ENCODE measurements around the gene C18orf63. TPM values are rescaled to one million over a fixed set of nuclear protein-coding genes. Genes with fewer than 3 reads are reported as not detected.

The C18orf63 gene
- total RNA-seq, 1 experiment from 2014 or later: not detected

DNA sequence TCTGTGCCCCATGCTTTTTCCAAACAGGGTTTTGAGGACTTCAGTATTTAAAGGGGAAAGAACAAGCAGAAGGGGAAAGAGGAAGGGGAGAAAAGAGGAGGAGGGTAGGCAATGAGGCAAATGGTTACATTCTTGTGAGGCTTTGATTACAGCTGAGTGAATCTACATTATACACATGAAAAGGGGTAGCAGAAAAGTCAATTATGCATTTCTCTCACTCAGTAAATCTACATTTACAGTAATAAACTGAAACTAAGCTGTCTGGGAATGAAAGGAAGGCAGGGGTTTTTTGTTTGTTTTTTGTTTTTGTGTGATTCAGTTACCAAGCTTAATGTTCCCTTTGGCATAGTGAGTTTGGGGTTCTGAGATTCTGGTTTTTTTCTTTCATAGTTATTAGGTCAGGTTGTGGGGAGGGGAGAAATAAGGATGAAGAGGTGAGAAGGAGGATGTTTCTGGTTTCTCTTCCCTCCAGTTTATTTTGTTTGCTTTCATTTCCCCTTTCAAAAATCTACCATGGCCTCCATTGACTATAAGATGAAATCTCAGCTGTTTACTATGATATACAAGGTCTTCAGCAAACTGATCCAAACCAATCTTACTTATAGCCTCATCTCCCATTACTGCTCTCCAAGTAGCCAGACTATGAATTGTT, 18.7 kb downstream of the C18orf63 start (continued):
- no peak for TF ChIP-seq ZNF317 (CRISPR knock-in tag; IDR thresholded peaks at IDR 0.05; ENCODE audit: borderline replicate concordance, low read depth)
- TF ChIP-seq, protein P1, sequence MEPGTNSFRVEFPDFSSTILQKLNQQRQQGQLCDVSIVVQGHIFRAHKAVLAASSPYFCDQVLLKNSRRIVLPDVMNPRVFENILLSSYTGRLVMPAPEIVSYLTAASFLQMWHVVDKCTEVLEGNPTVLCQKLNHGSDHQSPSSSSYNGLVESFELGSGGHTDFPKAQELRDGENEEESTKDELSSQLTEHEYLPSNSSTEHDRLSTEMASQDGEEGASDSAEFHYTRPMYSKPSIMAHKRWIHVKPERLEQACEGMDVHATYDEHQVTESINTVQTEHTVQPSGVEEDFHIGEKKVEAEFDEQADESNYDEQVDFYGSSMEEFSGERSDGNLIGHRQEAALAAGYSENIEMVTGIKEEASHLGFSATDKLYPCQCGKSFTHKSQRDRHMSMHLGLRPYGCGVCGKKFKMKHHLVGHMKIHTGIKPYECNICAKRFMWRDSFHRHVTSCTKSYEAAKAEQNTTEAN (CRISPR knock-in tag; IDR thresholded peaks at IDR 0.05): no peak
- TF ChIP-seq, protein P2, sequence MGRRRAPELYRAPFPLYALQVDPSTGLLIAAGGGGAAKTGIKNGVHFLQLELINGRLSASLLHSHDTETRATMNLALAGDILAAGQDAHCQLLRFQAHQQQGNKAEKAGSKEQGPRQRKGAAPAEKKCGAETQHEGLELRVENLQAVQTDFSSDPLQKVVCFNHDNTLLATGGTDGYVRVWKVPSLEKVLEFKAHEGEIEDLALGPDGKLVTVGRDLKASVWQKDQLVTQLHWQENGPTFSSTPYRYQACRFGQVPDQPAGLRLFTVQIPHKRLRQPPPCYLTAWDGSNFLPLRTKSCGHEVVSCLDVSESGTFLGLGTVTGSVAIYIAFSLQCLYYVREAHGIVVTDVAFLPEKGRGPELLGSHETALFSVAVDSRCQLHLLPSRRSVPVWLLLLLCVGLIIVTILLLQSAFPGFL (CRISPR knock-in tag; IDR thresholded peaks at IDR 0.05; ENCODE audit: borderline replicate concordance): no peak

DNA sequence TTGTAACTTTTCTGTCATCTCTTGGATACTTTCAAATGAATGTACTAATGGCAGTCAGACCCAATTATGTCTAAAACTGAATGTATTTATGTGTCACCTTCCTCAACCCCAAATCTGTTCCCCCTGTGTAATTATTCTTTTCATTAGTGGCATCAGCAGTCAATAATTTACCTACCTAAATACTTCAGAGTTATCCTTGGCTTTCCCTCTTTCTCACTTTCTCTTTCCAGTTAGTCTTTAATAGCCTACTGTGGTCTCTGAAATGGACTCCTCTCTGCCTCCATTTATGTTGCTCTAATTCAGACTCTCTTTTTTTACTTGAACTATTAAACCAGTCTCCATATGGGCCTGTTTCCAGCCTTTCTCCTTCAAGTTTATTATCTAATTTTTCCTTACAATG, 21.0 kb downstream of the C18orf63 start:
- peaks cover 12% of the 10 kb centered on the region for H3K9me3 Mint-ChIP-seq
- no peak overlapping the region for H3K27ac Mint-ChIP-seq
- H3K4me1 Mint-ChIP-seq: peaks cover 20% of the 10 kb centered on the region
- no peaks in the 10 kb centered on the region for H3K27me3 Mint-ChIP-seq (ENCODE audit: low read depth)
- TF ChIP-seq, protein P2 (CRISPR knock-in tag; IDR thresholded peaks at IDR 0.05; ENCODE audit: borderline replicate concordance): no peak
- CTCF ChIA-PET: no interaction called here
- no peak overlapping the region for H3K4me3 Mint-ChIP-seq
- no peak for ATAC-seq
- POLR2A ChIA-PET: no interaction called here
- no peak for DNase-seq (ENCODE audit: low spot score)
- no peaks in the 10 kb centered on the region; the same call in 1 of the 2 replicates for H3K36me3 Mint-ChIP-seq

DNA sequence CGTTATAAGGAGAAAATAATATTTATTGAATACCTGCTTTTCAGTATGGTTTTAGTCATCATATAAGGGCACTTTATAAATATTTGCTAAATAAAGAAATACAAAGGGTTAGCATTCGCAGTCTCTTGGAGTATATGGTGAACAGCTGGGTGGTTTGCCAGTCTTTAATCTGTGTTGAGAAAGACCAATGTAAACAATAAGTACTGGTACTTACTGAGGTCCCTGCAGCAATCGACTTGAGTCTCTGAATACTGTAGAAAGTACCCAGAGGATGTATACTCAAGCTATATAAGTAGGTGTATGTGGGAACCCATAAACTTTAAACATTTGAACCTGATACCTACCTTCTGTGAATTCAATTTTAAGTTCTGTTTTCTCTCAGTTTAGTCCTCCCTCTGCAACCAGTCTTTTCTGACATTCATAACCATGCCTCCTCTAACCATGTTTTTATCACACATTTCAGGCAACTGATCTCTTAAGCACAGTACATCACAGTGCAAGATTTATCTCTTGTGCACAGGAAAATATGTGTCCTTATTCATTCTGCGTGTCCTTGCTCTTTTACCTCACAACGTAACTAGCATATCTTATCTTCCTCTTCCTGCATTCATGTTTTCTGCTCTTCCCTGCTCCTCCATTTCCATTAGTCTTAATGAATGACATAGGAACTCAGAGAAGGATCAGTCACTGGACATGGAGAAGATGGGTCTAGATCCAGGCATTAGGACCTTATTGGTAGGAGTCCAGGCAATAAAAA, 21.7 kb downstream of the C18orf63 start:
- Mint-ChIP-seq H3K27me3 (ENCODE audit: low read depth) (no peaks in the 10 kb centered on the region), H3K27ac (no peak overlapping the region), H3K36me3 (no peaks in the 10 kb centered on the region; the same call in 1 of the 2 replicates), H3K4me1 (peaks cover 20% of the 10 kb centered on the region), H3K4me3 (no peak overlapping the region), H3K9me3 (peaks cover 12% of the 10 kb centered on the region)
- ChIA-PET POLR2A (no interaction called here), CTCF (interaction anchor here (1.1 to 2.2 kb wide), 3 partner anchors 27 to 215 kb away, joined by 3 to 6 read pairs (median 6); no protein-coding TSS in a partner anchor)
- DNase-seq (ENCODE audit: low spot score) (no peak), ATAC-seq (no peak)
- TF ChIP-seq ZNF396 (CRISPR knock-in tag; IDR thresholded peaks at IDR 0.05; ENCODE audit: borderline replicate concordance) (no peak), RORB (CRISPR knock-in tag; IDR thresholded peaks at IDR 0.05) (no peak), JAZF1 (CRISPR knock-in tag; IDR thresholded peaks at IDR 0.05) (no peak), CREM (CRISPR knock-in tag; IDR thresholded peaks at IDR 0.05) (no peak), GABPB1 (CRISPR knock-in tag; IDR thresholded peaks at IDR 0.05) (no peak), ELF4 (CRISPR knock-in tag; IDR thresholded peaks at IDR 0.05; ENCODE audit: low read depth) (no peak), TCF7 (CRISPR knock-in tag; IDR thresholded peaks at IDR 0.05; ENCODE audit: low read depth) (no peak), ZNF416 (CRISPR knock-in tag; IDR thresholded peaks at IDR 0.05) (no peak), TP53 (CRISPR knock-in tag; IDR thresholded peaks at IDR 0.05) (no peak), GTF2I (CRISPR knock-in tag; conservative IDR thresholded peaks at IDR 0.05) (no peak), MXD4 (CRISPR knock-in tag; IDR thresholded peaks at IDR 0.05; ENCODE audit: borderline replicate concordance) (no peak), CREB1 (CRISPR knock-in tag; IDR thresholded peaks at IDR 0.05) (no peak), ETV6 (CRISPR knock-in tag; IDR thresholded peaks at IDR 0.05) (no peak), NFATC4 (CRISPR knock-in tag; IDR thresholded peaks at IDR 0.05) (no peak), JUN (CRISPR knock-in tag; IDR thresholded peaks at IDR 0.05) (no peak)
- TF ChIP-seq, protein P3, sequence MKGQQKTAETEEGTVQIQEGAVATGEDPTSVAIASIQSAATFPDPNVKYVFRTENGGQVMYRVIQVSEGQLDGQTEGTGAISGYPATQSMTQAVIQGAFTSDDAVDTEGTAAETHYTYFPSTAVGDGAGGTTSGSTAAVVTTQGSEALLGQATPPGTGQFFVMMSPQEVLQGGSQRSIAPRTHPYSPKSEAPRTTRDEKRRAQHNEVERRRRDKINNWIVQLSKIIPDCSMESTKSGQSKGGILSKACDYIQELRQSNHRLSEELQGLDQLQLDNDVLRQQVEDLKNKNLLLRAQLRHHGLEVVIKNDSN (CRISPR knock-in tag; IDR thresholded peaks at IDR 0.05): no peak
- TF ChIP-seq, protein P4, sequence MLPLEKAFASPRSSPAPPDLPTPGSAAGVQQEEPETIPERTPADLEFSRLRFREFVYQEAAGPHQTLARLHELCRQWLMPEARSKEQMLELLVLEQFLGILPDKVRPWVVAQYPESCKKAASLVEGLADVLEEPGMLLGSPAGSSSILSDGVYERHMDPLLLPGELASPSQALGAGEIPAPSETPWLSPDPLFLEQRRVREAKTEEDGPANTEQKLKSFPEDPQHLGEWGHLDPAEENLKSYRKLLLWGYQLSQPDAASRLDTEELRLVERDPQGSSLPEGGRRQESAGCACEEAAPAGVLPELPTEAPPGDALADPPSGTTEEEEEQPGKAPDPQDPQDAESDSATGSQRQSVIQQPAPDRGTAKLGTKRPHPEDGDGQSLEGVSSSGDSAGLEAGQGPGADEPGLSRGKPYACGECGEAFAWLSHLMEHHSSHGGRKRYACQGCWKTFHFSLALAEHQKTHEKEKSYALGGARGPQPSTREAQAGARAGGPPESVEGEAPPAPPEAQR (CRISPR knock-in tag; IDR thresholded peaks at IDR 0.05): no peak
- TF ChIP-seq, protein P5, sequence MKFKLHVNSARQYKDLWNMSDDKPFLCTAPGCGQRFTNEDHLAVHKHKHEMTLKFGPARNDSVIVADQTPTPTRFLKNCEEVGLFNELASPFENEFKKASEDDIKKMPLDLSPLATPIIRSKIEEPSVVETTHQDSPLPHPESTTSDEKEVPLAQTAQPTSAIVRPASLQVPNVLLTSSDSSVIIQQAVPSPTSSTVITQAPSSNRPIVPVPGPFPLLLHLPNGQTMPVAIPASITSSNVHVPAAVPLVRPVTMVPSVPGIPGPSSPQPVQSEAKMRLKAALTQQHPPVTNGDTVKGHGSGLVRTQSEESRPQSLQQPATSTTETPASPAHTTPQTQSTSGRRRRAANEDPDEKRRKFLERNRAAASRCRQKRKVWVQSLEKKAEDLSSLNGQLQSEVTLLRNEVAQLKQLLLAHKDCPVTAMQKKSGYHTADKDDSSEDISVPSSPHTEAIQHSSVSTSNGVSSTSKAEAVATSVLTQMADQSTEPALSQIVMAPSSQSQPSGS (CRISPR knock-in tag; IDR thresholded peaks at IDR 0.05; ENCODE audit: borderline replicate concordance, low read depth): no peak
- TF ChIP-seq, protein P6, sequence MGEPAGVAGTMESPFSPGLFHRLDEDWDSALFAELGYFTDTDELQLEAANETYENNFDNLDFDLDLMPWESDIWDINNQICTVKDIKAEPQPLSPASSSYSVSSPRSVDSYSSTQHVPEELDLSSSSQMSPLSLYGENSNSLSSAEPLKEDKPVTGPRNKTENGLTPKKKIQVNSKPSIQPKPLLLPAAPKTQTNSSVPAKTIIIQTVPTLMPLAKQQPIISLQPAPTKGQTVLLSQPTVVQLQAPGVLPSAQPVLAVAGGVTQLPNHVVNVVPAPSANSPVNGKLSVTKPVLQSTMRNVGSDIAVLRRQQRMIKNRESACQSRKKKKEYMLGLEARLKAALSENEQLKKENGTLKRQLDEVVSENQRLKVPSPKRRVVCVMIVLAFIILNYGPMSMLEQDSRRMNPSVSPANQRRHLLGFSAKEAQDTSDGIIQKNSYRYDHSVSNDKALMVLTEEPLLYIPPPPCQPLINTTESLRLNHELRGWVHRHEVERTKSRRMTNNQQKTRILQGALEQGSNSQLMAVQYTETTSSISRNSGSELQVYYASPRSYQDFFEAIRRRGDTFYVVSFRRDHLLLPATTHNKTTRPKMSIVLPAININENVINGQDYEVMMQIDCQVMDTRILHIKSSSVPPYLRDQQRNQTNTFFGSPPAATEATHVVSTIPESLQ (CRISPR knock-in tag; IDR thresholded peaks at IDR 0.05): no peak
